Pancreas (tissue), 10 donors: ENCODE results near the gene SELP. TPM values are rescaled to one million over a fixed set of nuclear protein-coding genes. Genes with fewer than 3 reads are reported as not detected.

Experiments
- ATAC-seq, 4 donors: fragments of 200-7000 bp; cut with Tn5 transposase; one replicate each; pipeline versions ENCODE4 v1.8.0 to v1.9.1; 2020; ENCODE audit warnings: mild to moderate bottlenecking in 4 of 4, moderate library complexity in 4 of 4
- DNase-seq, 6 donors: peaks; one replicate each; pipeline ENCODE4 v3.0.0-alpha.2; 2020
- FAIRE-seq: peaks from 2 replicates; lab custom pipeline; 2012; peaks lifted over from hg19 to GRCh38; lab: Jason Lieb, UNC
- H3K27ac ChIP-seq, 4 donors: fragments of 200-600 bp; sonication (generic); 1 replicate in 3 of 4; 2 replicates in 1 of 4; pipeline versions ENCODE4 v1.5.0 to v1.8.0; 2020
- H3K27me3 ChIP-seq, 4 donors: fragments of 200-600 bp; one replicate each; pipeline ENCODE4 v1.8.0; 2021
- H3K36me3 ChIP-seq, 3 donors: fragments of 200-600 bp; sonication (generic) in 1 of 3; one replicate each; pipeline versions ENCODE4 v1.5.0 to v1.8.0; 2020 to 2021
- H3K4me1 ChIP-seq, 3 donors: fragments of 200-600 bp; one replicate each; pipeline ENCODE4 v1.8.0; 2021
- H3K4me3 ChIP-seq, 4 donors: fragments of 200-600 bp; sonication (generic) in 2 of 4; one replicate each; pipeline versions ENCODE4 v1.5.0 to v1.8.0; 2020 to 2021
- H3K9me3 ChIP-seq, 4 donors: fragments of 200-600 bp; one replicate each; pipeline ENCODE4 v1.8.0; 2021
- WGBS, 2 donors: extraction: QIAGEN DNeasy Blood & Tissue Kit; methylation state at CpG; one replicate each; pipeline ENCODE4 v1.1.7; 2013; 5-methylcytosine and 5-hydroxymethylcytosine counted together
- intact Hi-C, 3 donors: fragments of 100-400 bp; cut with DNase I; formaldehyde crosslinking; loops; one replicate each; pipeline versions ENCODE4 v1.11.1 to v1.14.2; 2022
- polyA plus RNA-seq, 2 donors: library from polyadenylated mRNA; stranded (reverse); fragments of 200-250 nt; gene quantifications; one replicate each; pipeline ENCODE4 v1.2.3, GENCODE V29; 2013
- total RNA-seq, 6 donors: library from RNA; stranded (reverse); fragmentation: NEBNext Ultra II Directional in 4 of 6; extraction: Animal tissue kit (Norgen Biotek cat#: 25700) in 4 of 6; gene quantifications; one replicate each; pipeline versions ENCODE4 v1.2.1 to v1.2.4, GENCODE V29; 2021 to 2023
- TF ChIP-seq, protein P1 (sequence below), 4 donors: fragments of 200-600 bp; sonication (generic) in 3 of 4; IDR thresholded peaks; one replicate each; pipeline versions ENCODE4 v1.5.0 to v1.8.0; 2021; ENCODE audit warnings: antibody characterized with exemption in 4 of 4
- donor health status: healthy with polysubstance abuse.
- donor health status: DM: no; HTN: no; CAD: no; lungs with moderate emphysema.
- donor health status: DM: no; HTN: no; CAD: no.
- donor health status: control.
- donor health status: control.
- donor health status: Bipolar disorder and iron deficiency.
- donor health status: DM: yes; HTN: yes; CAD: no.
- donor health status: DM: no; HTN: no; CAD: no.
- donor health status: DM: no; HTN: no; CAD: no.
- donor health status: DM: yes; HTN: yes; CAD: no.

Gene SELP
- total and polyA plus RNA-seq, 8 donors: 0.32 to 8.3 (median 1.6) TPM

DNA sequence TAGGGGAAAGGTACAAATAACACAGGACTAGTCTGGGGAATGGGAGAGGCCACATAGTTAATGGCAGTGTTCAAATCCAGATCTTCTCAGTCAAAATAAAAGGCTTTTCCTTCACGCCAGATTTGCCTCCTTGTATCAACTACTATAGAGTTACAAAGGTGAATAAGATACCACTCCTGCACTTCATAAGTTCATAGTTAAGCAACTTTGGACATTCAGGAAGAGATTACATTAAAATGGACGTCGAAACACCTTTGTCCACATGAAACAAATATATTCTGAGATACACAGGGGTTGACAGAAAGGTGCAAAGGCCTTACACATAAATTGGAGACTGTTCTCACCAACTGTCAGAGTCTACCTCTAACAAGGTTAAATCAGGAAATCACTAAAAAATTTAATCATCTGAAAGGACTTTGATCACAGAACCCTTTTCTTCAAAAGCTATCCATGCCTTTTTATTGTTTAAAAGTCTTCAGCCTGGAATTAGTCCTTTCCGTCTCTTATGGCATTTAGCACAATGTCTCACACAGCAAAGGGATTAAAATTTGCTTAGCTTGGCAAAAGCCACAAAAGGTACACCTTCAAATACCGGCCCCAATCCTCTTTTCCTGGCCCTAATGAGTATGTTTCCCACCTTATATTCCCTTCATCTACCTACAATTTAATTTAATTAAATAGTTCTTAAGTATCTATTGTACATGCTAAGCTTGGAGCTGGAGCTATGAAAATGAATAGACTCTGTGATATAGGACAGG is 51.8 kb downstream of the SELP start:
- 69 to 72% methylated on average over 5 of the region's 5 CpGs for WGBS, 2 donors
- TF ChIP-seq, protein P1, sequence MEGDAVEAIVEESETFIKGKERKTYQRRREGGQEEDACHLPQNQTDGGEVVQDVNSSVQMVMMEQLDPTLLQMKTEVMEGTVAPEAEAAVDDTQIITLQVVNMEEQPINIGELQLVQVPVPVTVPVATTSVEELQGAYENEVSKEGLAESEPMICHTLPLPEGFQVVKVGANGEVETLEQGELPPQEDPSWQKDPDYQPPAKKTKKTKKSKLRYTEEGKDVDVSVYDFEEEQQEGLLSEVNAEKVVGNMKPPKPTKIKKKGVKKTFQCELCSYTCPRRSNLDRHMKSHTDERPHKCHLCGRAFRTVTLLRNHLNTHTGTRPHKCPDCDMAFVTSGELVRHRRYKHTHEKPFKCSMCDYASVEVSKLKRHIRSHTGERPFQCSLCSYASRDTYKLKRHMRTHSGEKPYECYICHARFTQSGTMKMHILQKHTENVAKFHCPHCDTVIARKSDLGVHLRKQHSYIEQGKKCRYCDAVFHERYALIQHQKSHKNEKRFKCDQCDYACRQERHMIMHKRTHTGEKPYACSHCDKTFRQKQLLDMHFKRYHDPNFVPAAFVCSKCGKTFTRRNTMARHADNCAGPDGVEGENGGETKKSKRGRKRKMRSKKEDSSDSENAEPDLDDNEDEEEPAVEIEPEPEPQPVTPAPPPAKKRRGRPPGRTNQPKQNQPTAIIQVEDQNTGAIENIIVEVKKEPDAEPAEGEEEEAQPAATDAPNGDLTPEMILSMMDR (IDR thresholded peaks at IDR 0.05): no peak
- ATAC-seq (no peak), DNase-seq (no peak), FAIRE-seq (no peak)
- Histone ChIP-seq H3K27ac (no peak overlapping the region), H3K4me3 (no peak overlapping the region), H3K9me3 (no peaks in the 10 kb centered on the region), H3K4me1 (no peaks in the 10 kb centered on the region), H3K36me3 (no peaks in the 10 kb centered on the region), H3K27me3 (no peaks in the 10 kb centered on the region)
- intact Hi-C loops: no loop called here

DNA sequence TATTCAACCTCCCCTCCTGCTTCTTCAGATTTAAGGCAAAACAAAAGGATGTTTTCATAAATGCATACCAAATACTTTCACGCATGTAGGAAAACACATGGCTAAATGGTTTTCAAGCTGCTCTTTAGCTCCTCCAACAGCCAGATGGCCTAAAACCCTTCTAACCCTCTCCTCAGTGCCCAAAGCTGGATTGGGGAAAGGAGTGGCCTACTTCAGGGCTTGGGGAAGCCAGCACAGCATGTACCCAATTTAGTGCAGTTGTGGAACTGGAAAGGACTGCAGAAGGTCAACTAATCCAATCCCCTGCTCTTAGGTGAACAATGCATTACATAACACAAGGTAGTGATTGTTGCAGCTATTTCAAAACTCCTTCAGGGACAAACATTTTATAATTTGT is 53.0 kb downstream of the SELP start:
- H3K4me3 ChIP-seq: no peak overlapping the region
- intact Hi-C loops: no loop called here
- H3K4me1 ChIP-seq: no peaks in the 10 kb centered on the region
- H3K36me3 ChIP-seq: no peaks in the 10 kb centered on the region
- DNase-seq: no peak
- ATAC-seq: no peak
- no peak overlapping the region for H3K27ac ChIP-seq
- TF ChIP-seq, protein P1 (IDR thresholded peaks at IDR 0.05): no peak
- 84 to 93% methylated on average over 1 of the region's 1 CpG for WGBS, 2 donors
- H3K27me3 ChIP-seq: no peaks in the 10 kb centered on the region
- no peak for FAIRE-seq
- no peaks in the 10 kb centered on the region for H3K9me3 ChIP-seq

DNA sequence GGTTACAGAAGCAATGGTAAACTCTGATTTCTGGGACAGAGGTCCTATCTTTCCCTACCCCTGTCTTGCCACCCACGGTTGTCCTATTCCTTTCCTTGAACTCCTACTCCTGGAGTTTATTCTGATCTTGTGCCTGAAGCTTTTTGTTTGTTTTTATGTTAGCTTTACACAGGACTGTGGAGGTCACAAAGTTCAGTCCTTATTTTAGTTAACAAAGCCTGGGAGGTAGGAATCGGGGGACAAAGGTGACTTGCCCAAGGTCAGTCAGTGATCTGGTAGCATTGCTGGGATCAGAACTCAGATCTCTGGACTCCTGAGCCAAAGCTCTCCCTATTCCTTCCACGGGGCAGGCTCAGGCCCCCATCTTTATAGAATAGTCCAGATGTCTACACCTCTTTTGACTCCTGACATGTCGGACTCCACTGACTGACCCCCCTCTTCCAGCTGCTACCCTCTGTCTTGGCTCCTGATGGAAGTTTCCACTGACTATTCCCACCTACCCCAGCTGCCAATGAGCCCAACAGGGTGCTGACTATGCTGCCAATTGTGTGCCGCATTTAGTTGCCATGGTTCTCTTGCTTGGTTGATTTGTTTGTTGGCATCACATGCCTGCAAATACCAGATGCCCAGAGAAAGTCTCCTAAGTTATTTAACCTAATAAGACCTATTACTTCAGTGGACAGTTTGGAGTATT is 53.5 kb downstream of the SELP start:
- Histone ChIP-seq H3K27ac (no peak overlapping the region), H3K27me3 (no peaks in the 10 kb centered on the region), H3K4me1 (no peaks in the 10 kb centered on the region), H3K9me3 (no peaks in the 10 kb centered on the region), H3K4me3 (no peak overlapping the region), H3K36me3 (no peaks in the 10 kb centered on the region)
- TF ChIP-seq, protein P1 (IDR thresholded peaks at IDR 0.05): no peak
- FAIRE-seq (no peak), ATAC-seq (no peak), DNase-seq (no peak)
- intact Hi-C loops: no loop called here
- WGBS, 2 donors: 63 to 79% methylated on average over 5 of the region's 5 CpGs

DNA sequence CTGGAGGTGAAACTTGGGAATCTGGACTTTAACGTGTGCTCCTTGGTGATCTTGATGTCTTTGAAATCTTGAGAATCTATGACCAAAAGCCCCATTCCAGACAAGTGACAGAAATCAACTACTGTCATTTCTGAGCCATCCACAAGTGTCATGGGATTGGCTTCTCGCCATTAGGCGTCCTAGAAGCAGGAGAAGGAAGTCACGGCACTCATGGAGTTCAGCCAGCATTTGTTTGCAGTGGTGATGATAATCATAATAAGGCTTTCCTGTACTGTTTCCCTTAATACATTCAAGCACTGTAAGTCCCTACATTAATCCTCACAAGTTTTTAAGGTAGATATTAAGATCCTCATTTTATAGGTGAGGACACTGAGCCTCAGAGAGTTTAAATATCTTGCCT is 55.6 kb downstream of the SELP start:
- TF ChIP-seq, protein P1 (IDR thresholded peaks at IDR 0.05): no peak
- no peak for ATAC-seq
- FAIRE-seq: no peak
- H3K4me1 ChIP-seq: peaks cover 13 to 17% (median 14%) of the 10 kb centered on the region in 3 donors
- 29 to 40% methylated on average over 4 of the region's 4 CpGs for WGBS, 2 donors
- H3K4me3 ChIP-seq: no peak overlapping the region
- H3K36me3 ChIP-seq: no peaks in the 10 kb centered on the region
- no peaks in the 10 kb centered on the region for H3K27me3 ChIP-seq
- no peak overlapping the region for H3K27ac ChIP-seq
- intact Hi-C loops: no loop called here
- no peak for DNase-seq
- no peaks in the 10 kb centered on the region for H3K9me3 ChIP-seq

DNA sequence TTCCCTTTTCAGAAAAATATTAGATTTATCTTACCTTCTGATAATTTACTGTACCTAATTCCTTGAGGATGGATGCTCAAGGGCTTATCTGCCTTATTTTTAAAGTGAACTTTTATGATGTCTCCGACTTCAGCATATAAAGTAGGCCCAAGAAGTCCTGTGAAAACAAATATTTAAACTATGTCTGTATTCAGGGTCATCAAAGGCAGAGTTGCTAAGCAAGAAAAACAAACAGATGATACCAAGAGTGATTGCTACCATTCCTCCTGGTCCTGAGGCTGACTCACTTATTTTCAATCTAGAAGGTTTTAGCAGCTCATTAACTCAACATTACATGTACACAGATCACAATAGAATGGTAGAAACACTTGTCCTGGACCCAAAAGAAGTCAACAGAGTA is 57.7 kb downstream of the SELP start:
- peaks cover 13 to 24% (median 18%) of the 10 kb centered on the region in 3 donors for H3K4me1 ChIP-seq
- no peaks in the 10 kb centered on the region for H3K27me3 ChIP-seq
- WGBS, 2 donors: 44% methylated on average over 1 of the region's 1 CpG
- TF ChIP-seq, protein P1 (IDR thresholded peaks at IDR 0.05): no peak
- peak in 3 of 4 donors; percentile 24 to 62 (median 54) for ATAC-seq
- no peaks in the 10 kb centered on the region for H3K36me3 ChIP-seq
- no peaks in the 10 kb centered on the region for H3K9me3 ChIP-seq
- H3K4me3 ChIP-seq: no peak overlapping the region
- no peak for FAIRE-seq
- intact Hi-C loops: no loop called here
- no peak for DNase-seq
- no peak overlapping the region for H3K27ac ChIP-seq
